ENCODE measurements around the gene ZBTB39.
"Not testable (repeated sequence)": the region's sequence is repeated elsewhere in the genome, so short reads cannot be mapped to it uniquely, and the experiment has no call there.

The ZBTB39 gene

GRCh38 chr12:57029457-57029856 is 23.1 kb upstream of the ZBTB39 start:
- no peak for DNase-seq

- DNase-seq, result no peak
Measured at GRCh38 chr12:57027805-57028153, 21.4 kb upstream of the ZBTB39 start.

- DNase-seq, result no peak
Measured at GRCh38 chr12:57027011-57027804, 20.9 kb upstream of the ZBTB39 start.

- no peak for DNase-seq
Measured at GRCh38 chr12:57025196-57025595, 18.9 kb upstream of the ZBTB39 start.

- not testable (repeated sequence) for DNase-seq
Measured at GRCh38 chr12:57022324-57022723, 16.0 kb upstream of the ZBTB39 start.

- DNase-seq, result no peak
Measured at GRCh38 chr12:57019983-57020719, 13.8 kb upstream of the ZBTB39 start.

- DNase-seq, result no peak
Measured at GRCh38 chr12:57018906-57019305, 12.6 kb upstream of the ZBTB39 start.

GRCh38 chr12:57018353-57018752 is 12.0 kb upstream of the ZBTB39 start:
- not testable (repeated sequence) for DNase-seq

GRCh38 chr12:57016348-57016747 is 10.0 kb upstream of the ZBTB39 start, which contains the start of gene TAC3:
Gene TAC3 (minus strand): TSS chr12:57016529. CDS start chr12:57015797, 732 bp downstream.
- DNase-seq, result no peak

GRCh38 chr12:57012600-57013465 is 6.5 kb upstream of the ZBTB39 start:
- DNase-seq, result no peak

- peak; percentile 37 for DNase-seq
Measured at GRCh38 chr12:57011438-57012424, 5.4 kb upstream of the ZBTB39 start.

GRCh38 chr12:57010627-57011247 is 4.4 kb upstream of the ZBTB39 start:
- DNase-seq, result no peak

- no peak for DNase-seq
Measured at GRCh38 chr12:57009949-57010626, 3.7 kb upstream of the ZBTB39 start.

GRCh38 chr12:57008178-57008577 is 1.8 kb upstream of the ZBTB39 start:
- DNase-seq, result peak; percentile 74

GRCh38 chr12:57006809-57007475 is 596 bp upstream of the ZBTB39 start:
- no peak for DNase-seq

GRCh38 chr12:57004651-57005050 is 1.7 kb downstream of the ZBTB39 start:
- DNase-seq, result no peak

GRCh38 chr12:57003395-57003794 is 3.0 kb downstream of the ZBTB39 start:
- DNase-seq, result no peak

- DNase-seq, result peak; percentile 79
Measured at GRCh38 chr12:57001448-57001906, 4.9 kb downstream of the ZBTB39 start.

GRCh38 chr12:57000393-57000792 is 6.0 kb downstream of the ZBTB39 start:
- DNase-seq, result no peak

GRCh38 chr12:56999456-56999855 is 6.9 kb downstream of the ZBTB39 start:
- DNase-seq, result no peak
